Mononuclear cell (primary cell): ENCODE data around the gene RNF125. TPM values are rescaled to one million over a fixed set of nuclear protein-coding genes. Genes with fewer than 3 reads are reported as not detected.
A peak's percentile ranks its signal among the peaks of the same experiment; 100 is the strongest.
"Not testable (repeated sequence)": the region's sequence is repeated elsewhere in the genome, so short reads cannot be mapped to it uniquely, and the experiment has no call there.

Source experiments
- H3K27me3 ChIP-seq: 2 replicates; pipeline ENCODE4 v1.6.0; 2011; ENCODE audit warnings: low read length, control low read depth; ENCODE audit not compliant: insufficient read depth
- H3K4me1 ChIP-seq: 2 replicates; pipeline ENCODE4 v1.5.1; 2011; ENCODE audit warnings: mild to moderate bottlenecking, low read length, control low read depth; ENCODE audit not compliant: insufficient read depth
- H3K4me3 ChIP-seq: 2 replicates; pipeline ENCODE4 v1.5.1; 2011; ENCODE audit warnings: mild to moderate bottlenecking, low read length, moderate library complexity
- H3K9me3 ChIP-seq: 2 replicates; pipeline ENCODE4 v1.5.1; 2011; ENCODE audit warnings: low read depth, mild to moderate bottlenecking, control low read depth, low read length
- total RNA-seq: library from RNA; depleted of rRNA; stranded (reverse); fragments of >200 nt; gene quantifications from one replicate; pipeline ENCODE4 v1.2.3, GENCODE V29; 2012

The RNF125 gene
- total RNA-seq, 1 donor = 57.0 TPM

GRCh38 chr18:32010124-32010721 is 8.4 kb upstream of the RNF125 start:
- Histone ChIP-seq H3K4me3 (no peak overlapping the region), H3K4me1 (peaks cover 6% of the 10 kb centered on the region), H3K27me3 (no peaks in the 10 kb centered on the region), H3K9me3 (no peaks in the 10 kb centered on the region)

- Histone ChIP-seq H3K4me1 (peaks cover 6% of the 10 kb centered on the region), H3K27me3 (no peaks in the 10 kb centered on the region), H3K9me3 (no peaks in the 10 kb centered on the region), H3K4me3 (no peak overlapping the region)
Observed at GRCh38 chr18:32011193-32011592, 7.4 kb upstream of the RNF125 start.

- Histone ChIP-seq H3K4me3 (peak overlapping the region; percentile 97), H3K27me3 (no peaks in the 10 kb centered on the region), H3K9me3 (no peaks in the 10 kb centered on the region), H3K4me1 (peaks cover 47% of the 10 kb centered on the region)
Observed at GRCh38 chr18:32019251-32019948, 775 bp downstream of the RNF125 start.

GRCh38 chr18:32019949-32020625 is 1.5 kb downstream of the RNF125 start:
- not testable (repeated sequence) for H3K27me3 ChIP-seq, H3K9me3 ChIP-seq
- peak overlapping the region; percentile 97 for H3K4me3 ChIP-seq
- peaks cover 47% of the 10 kb centered on the region for H3K4me1 ChIP-seq

GRCh38 chr18:32021756-32022564 is 3.3 kb downstream of the RNF125 start:
- no peaks in the 10 kb centered on the region for H3K27me3 ChIP-seq
- H3K4me3 ChIP-seq = no peak overlapping the region
- peaks cover 65% of the 10 kb centered on the region for H3K4me1 ChIP-seq
- no peaks in the 10 kb centered on the region for H3K9me3 ChIP-seq

- Histone ChIP-seq H3K4me3 (no peak overlapping the region), H3K27me3 (no peaks in the 10 kb centered on the region), H3K9me3 (no peaks in the 10 kb centered on the region), H3K4me1 (peaks cover 54% of the 10 kb centered on the region)
Observed at GRCh38 chr18:32025744-32026143, 7.1 kb downstream of the RNF125 start.

GRCh38 chr18:32026491-32027086 is 8.0 kb downstream of the RNF125 start:
- peaks cover 49% of the 10 kb centered on the region for H3K4me1 ChIP-seq
- H3K4me3 ChIP-seq = no peak overlapping the region
- H3K9me3 ChIP-seq = no peaks in the 10 kb centered on the region
- H3K27me3 ChIP-seq = no peaks in the 10 kb centered on the region

- Histone ChIP-seq H3K4me1 (peaks cover 51% of the 10 kb centered on the region), H3K4me3 (no peak overlapping the region), H3K27me3 (no peaks in the 10 kb centered on the region), H3K9me3 (no peaks in the 10 kb centered on the region)
Observed at GRCh38 chr18:32029558-32029957, 10.9 kb downstream of the RNF125 start.

- no peaks in the 10 kb centered on the region for H3K27me3 ChIP-seq
- no peak overlapping the region for H3K4me3 ChIP-seq
- H3K4me1 ChIP-seq = peaks cover 37% of the 10 kb centered on the region
- no peaks in the 10 kb centered on the region for H3K9me3 ChIP-seq
Observed at GRCh38 chr18:32032609-32033008, 14.0 kb downstream of the RNF125 start.

- Histone ChIP-seq H3K4me1 (peaks cover 53% of the 10 kb centered on the region), H3K4me3 (no peak overlapping the region), H3K9me3 (no peaks in the 10 kb centered on the region), H3K27me3 (no peaks in the 10 kb centered on the region)
Observed at GRCh38 chr18:32036506-32037180, 18.0 kb downstream of the RNF125 start.

GRCh38 chr18:32037616-32038015 is 19.0 kb downstream of the RNF125 start:
- Histone ChIP-seq H3K4me3 (no peak overlapping the region), H3K4me1 (peaks cover 62% of the 10 kb centered on the region), H3K27me3 (no peaks in the 10 kb centered on the region), H3K9me3 (no peaks in the 10 kb centered on the region)

- Histone ChIP-seq H3K4me1 (peaks cover 71% of the 10 kb centered on the region), H3K9me3 (no peaks in the 10 kb centered on the region), H3K27me3 (no peaks in the 10 kb centered on the region), H3K4me3 (no peak overlapping the region)
Observed at GRCh38 chr18:32040936-32041335, 22.3 kb downstream of the RNF125 start.

- Histone ChIP-seq H3K4me1 (peaks cover 70% of the 10 kb centered on the region), H3K27me3 (no peaks in the 10 kb centered on the region), H3K4me3 (no peak overlapping the region), H3K9me3 (no peaks in the 10 kb centered on the region)
Observed at GRCh38 chr18:32042337-32042736, 23.7 kb downstream of the RNF125 start.

- H3K4me3 ChIP-seq = no peak overlapping the region
- peaks cover 52% of the 10 kb centered on the region for H3K4me1 ChIP-seq
- H3K27me3 ChIP-seq = no peaks in the 10 kb centered on the region
- no peaks in the 10 kb centered on the region for H3K9me3 ChIP-seq
Observed at GRCh38 chr18:32048507-32049091, 30.0 kb downstream of the RNF125 start.
